ENCODE data around the gene CTNNA2. TPM values are rescaled to one million over a fixed set of nuclear protein-coding genes. Genes with fewer than 3 reads are reported as not detected.

Gene CTNNA2
- total RNA-seq, 6 donors from 2014 or later, result not detected

DNA sequence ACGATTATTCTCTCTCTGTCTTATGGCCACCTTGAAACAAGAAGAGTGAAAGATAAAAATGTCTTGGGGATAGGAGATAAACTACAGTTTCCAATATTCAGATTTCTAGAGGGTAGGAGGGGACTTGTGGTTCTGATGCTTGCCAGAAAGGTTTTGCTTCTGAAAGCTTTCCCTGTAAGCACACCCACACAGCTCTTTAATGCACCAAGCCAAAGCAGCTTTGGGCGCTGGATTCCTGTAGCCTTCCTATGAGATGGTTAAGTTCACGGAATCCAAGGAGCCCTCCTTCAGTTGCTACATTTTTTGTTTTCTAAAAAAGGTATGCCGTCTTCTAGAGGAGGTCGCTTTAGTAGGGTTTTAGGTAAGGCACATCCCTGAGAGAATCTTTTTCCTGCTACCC is 786.8 kb downstream of the CTNNA2 start:
- Histone ChIP-seq H3K27ac (no peak overlapping the region), H3K9me3 (no peaks in the 10 kb centered on the region), H3K4me1 (peaks cover 5 to 22% (median 14%) of the 10 kb centered on the region in 4 donors), H3K4me3 (no peak overlapping the region), H3K27me3 (peaks cover 0 to 22% (median 5%) of the 10 kb centered on the region in 4 donors), H3K36me3 (no peaks in the 10 kb centered on the region)
- DNase-seq (no peak), ATAC-seq (ENCODE audit: low FRiP score in 2 of 2) (no peak)
- TF ChIP-seq, protein P1, sequence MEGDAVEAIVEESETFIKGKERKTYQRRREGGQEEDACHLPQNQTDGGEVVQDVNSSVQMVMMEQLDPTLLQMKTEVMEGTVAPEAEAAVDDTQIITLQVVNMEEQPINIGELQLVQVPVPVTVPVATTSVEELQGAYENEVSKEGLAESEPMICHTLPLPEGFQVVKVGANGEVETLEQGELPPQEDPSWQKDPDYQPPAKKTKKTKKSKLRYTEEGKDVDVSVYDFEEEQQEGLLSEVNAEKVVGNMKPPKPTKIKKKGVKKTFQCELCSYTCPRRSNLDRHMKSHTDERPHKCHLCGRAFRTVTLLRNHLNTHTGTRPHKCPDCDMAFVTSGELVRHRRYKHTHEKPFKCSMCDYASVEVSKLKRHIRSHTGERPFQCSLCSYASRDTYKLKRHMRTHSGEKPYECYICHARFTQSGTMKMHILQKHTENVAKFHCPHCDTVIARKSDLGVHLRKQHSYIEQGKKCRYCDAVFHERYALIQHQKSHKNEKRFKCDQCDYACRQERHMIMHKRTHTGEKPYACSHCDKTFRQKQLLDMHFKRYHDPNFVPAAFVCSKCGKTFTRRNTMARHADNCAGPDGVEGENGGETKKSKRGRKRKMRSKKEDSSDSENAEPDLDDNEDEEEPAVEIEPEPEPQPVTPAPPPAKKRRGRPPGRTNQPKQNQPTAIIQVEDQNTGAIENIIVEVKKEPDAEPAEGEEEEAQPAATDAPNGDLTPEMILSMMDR (IDR thresholded peaks at IDR 0.05), result no peak
- no peak for TF ChIP-seq POLR2A (IDR thresholded peaks at IDR 0.05)
- TF ChIP-seq POLR2AphosphoS5 (IDR thresholded peaks at IDR 0.05), result no peak
- no peak for TF ChIP-seq EP300 (IDR thresholded peaks at IDR 0.05)
- 55 to 61% methylated on average over 5 of the region's 5 CpGs for WGBS, 2 donors

DNA sequence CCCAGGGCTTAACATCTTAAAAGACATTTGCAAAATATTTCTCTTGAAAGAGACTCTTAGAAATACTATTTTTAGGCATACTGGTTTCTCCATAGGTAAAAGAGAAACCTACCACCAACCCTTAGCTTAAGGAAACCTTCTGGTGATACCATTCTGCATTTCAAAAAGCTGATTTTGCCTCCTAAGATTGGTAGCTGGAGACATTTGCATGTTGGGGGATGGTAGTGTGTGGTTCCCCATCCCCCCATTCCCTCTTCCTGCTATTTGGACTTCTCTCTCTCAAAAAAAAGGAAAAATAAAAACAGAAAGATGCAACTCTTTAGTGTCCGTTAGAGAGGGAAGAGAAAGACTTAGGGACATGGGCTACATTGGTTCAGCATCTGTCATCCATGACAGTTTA is 787.5 kb downstream of the CTNNA2 start:
- no peak for ATAC-seq (ENCODE audit: low FRiP score in 2 of 2)
- Histone ChIP-seq H3K27me3 (peaks cover 0 to 22% (median 7%) of the 10 kb centered on the region in 4 donors), H3K27ac (no peak overlapping the region), H3K36me3 (no peaks in the 10 kb centered on the region), H3K4me1 (peaks cover 5 to 22% (median 14%) of the 10 kb centered on the region in 4 donors), H3K9me3 (no peaks in the 10 kb centered on the region), H3K4me3 (no peak overlapping the region)
- 59 to 64% methylated on average over 1 of the region's 1 CpG for WGBS, 2 donors
- TF ChIP-seq POLR2AphosphoS5 (IDR thresholded peaks at IDR 0.05), result no peak
- no peak for TF ChIP-seq EP300 (IDR thresholded peaks at IDR 0.05)
- TF ChIP-seq, protein P1 (IDR thresholded peaks at IDR 0.05), result no peak
- TF ChIP-seq POLR2A (IDR thresholded peaks at IDR 0.05), result no peak
- no peak for DNase-seq

DNA sequence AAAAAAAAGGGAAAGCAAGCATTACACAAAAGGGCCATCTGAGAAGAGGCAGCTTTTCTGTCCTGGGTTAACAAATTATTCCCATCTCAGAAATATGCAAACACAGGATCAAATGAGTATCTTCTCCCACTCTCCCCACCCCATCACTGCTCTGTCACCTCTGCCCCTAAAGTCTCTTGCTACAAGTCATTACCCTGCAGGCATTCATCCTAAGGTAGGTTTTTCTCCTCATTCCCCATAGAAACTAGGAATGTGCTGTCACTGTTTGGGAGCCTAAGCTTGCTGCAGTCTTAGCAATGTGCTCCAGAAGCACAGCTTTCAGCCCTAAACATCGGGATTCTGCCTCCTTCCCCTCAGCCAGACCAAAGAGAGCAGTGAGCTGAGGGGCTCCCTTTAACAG is 788.1 kb downstream of the CTNNA2 start:
- ATAC-seq (ENCODE audit: low FRiP score in 2 of 2), result no peak
- WGBS, 2 donors, result 40 to 64% methylated on average over 1 of the region's 1 CpG
- Histone ChIP-seq H3K4me3 (no peak overlapping the region), H3K36me3 (no peaks in the 10 kb centered on the region), H3K4me1 (peaks cover 5 to 22% (median 14%) of the 10 kb centered on the region in 4 donors), H3K9me3 (no peaks in the 10 kb centered on the region), H3K27me3 (peaks cover 0 to 22% (median 7%) of the 10 kb centered on the region in 4 donors), H3K27ac (no peak overlapping the region)
- DNase-seq, result no peak
- TF ChIP-seq POLR2A (IDR thresholded peaks at IDR 0.05) (no peak), POLR2AphosphoS5 (IDR thresholded peaks at IDR 0.05) (no peak), EP300 (IDR thresholded peaks at IDR 0.05) (no peak)
- TF ChIP-seq, protein P1 (IDR thresholded peaks at IDR 0.05), result no peak

DNA sequence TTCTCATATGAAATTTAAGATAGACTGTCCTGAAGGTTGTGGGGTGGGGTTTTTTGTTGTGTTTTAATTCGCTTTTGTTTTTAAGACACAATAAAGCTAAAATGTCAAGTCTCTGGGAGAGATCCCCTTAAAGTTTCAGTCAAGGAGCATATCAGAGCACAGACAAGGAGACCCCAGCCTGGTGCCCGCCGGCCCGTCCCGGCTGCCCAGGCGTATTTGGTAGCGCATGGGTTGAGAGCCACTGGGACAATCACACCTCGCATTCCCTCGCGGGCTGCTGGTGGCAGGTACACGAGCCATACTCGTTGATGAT is 789.1 kb downstream of the CTNNA2 start:
- H3K4me3 ChIP-seq, result no peak overlapping the region
- H3K4me1 ChIP-seq, result peaks cover 5 to 22% (median 14%) of the 10 kb centered on the region in 4 donors
- H3K9me3 ChIP-seq, result no peaks in the 10 kb centered on the region
- no peak for TF ChIP-seq EP300 (IDR thresholded peaks at IDR 0.05)
- TF ChIP-seq POLR2A (IDR thresholded peaks at IDR 0.05), result no peak
- TF ChIP-seq, protein P1 (IDR thresholded peaks at IDR 0.05), result no peak
- TF ChIP-seq POLR2AphosphoS5 (IDR thresholded peaks at IDR 0.05), result no peak
- H3K27me3 ChIP-seq, result peaks cover 0 to 22% (median 7%) of the 10 kb centered on the region in 4 donors
- ATAC-seq (ENCODE audit: low FRiP score in 2 of 2) (no peak), DNase-seq (peak in 1 of 2 donors; percentile 57)
- H3K36me3 ChIP-seq, result no peaks in the 10 kb centered on the region
- H3K27ac ChIP-seq, result no peak overlapping the region
- 48 to 60% methylated on average over 7 to 12 of the region's 12 CpGs for WGBS, 2 donors

DNA sequence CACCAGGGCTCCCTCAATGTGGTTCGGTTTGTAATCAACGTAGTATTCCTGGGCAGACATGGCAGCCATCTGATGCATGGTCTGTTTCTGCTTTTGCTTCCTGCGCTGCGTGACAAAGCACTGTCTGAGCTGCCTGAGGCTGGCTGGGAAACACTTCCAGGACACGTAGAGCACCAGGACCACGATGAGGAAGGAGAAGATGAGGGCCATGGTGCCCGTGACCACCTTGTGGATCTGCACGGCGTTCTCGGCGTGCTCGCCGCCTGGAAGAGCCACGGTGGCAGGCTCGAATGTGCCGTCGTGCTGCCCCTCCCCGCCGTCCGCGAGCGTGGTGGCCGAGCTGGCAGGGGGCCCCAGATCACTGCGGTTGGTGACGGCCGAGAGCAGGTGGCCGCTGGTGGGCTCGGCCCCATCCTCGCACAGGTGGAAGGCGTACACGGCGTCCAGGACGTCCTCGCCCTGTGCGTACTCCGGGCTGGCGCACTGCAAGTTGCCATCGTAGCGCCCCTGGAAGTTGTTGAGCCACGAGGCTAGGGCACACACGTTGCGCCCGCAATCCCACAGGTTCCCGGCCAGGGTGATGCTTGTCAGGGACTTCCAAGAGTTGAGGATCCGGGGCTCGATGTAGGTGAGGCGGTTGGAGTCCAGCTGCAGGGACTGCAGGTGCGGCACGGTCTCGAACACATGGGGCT is 789.6 kb downstream of the CTNNA2 start:
- H3K4me1 ChIP-seq, result peaks cover 5 to 22% (median 14%) of the 10 kb centered on the region in 4 donors
- no peak overlapping the region for H3K27ac ChIP-seq
- no peak overlapping the region for H3K4me3 ChIP-seq
- peaks cover 0 to 22% (median 7%) of the 10 kb centered on the region in 4 donors for H3K27me3 ChIP-seq
- TF ChIP-seq, protein P1 (IDR thresholded peaks at IDR 0.05), result no peak
- TF ChIP-seq EP300 (IDR thresholded peaks at IDR 0.05), result no peak
- no peak for TF ChIP-seq POLR2A (IDR thresholded peaks at IDR 0.05)
- TF ChIP-seq POLR2AphosphoS5 (IDR thresholded peaks at IDR 0.05), result no peak
- ATAC-seq (ENCODE audit: low FRiP score in 2 of 2), result no peak
- DNase-seq, result peak in 1 of 2 donors; percentile 68
- no peaks in the 10 kb centered on the region for H3K36me3 ChIP-seq
- 12 to 18% methylated on average over 11 to 46 of the region's 50 CpGs for WGBS, 2 donors
- H3K9me3 ChIP-seq, result no peaks in the 10 kb centered on the region
